NCI-H2107 treated with DMSO at 0.1 percent for 48 hours (cell line): Measurements from ENCODE around the gene LRFN2.
A peak's percentile ranks its signal among the peaks of the same experiment; 100 is the strongest.

Experiments used
- DNase-seq: peaks from one replicate; lab custom pipeline; 2025; ENCODE audit not compliant: unreplicated experiment; lab: John Stamatoyannopoulos, UW

Gene LRFN2

DNA sequence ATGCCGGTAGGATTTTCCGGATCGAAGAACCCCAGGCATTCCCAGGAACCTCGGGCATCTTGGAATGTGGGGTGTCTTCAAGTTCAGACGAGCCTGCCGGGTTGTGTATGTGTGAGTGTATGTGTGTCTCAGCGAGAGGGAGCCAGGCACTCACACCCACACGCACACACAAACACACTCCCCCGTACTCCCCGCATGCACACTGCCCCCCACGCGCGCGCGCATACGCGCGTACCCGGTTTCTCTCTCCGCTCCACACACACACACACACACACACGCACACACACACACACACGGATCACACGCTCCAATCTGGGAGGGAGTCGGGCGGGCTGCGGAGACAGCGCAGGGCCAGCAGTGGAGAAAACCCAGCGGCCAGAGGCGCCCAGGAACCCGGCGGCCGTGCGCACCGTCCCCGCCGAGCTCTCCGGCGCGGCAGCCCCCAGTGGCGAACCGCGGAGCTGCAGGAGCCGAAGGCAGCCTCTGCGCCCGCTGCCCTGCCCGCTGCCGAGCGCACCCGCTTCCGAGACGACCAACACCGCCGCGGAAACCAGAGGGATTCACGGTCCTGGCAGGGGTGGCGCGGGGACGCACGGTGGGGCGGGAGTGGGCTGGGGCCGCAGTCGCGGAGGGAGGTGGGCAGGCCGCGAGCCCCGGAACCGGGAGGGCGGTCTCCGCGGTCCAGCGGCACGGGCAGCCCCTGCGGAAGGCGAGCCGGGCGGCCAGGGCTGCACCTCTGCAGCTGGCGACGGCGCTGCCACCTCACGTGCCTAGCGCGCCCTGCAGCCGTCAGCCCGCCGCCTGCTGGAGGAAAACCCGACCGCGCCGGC lies at the start of gene LRFN2:
LRFN2 (minus strand) TSS at position 125 of the 830 bp plus-strand sequence.
- no peak for DNase-seq

DNA sequence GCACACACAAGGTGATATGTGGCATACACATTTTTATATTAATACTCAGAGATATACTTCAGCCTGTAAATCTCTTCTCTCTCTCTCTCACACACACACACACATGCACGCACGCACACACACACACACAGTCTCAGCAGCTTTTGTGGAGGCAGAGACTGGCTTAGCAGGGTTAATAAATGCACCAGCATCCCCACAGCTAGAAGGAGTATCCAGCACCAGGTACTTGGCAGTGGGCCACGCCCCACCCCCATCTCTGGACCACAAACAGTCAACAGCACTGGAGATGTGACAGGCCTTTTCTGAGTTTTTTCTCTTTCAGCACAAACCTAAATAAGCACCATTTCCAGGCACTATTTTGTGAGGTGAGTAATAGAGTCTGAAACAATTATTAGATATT lies 47.3 kb upstream of the LRFN2 start:
- DNase-seq, result peak; percentile 55

DNA sequence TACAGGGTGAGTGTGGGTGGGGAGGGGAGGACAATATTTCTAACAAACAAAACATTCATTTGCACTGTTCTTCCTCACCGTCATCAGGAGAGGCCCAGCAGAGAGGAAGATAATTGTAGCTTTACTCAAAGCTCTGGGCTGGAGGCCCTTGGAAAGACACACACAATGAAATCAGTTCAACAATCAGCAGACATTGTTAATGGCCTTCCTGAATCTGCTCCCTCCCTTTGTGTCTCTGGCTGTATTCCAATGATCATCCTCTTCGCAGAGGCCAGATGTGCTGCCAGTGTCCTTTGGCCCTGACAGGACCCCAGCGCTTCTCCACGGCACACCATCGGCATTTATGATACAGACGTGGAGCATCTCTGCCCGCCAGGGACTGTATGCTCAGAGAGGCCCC lies 44.6 kb upstream of the LRFN2 start:
- no peak for DNase-seq

DNA sequence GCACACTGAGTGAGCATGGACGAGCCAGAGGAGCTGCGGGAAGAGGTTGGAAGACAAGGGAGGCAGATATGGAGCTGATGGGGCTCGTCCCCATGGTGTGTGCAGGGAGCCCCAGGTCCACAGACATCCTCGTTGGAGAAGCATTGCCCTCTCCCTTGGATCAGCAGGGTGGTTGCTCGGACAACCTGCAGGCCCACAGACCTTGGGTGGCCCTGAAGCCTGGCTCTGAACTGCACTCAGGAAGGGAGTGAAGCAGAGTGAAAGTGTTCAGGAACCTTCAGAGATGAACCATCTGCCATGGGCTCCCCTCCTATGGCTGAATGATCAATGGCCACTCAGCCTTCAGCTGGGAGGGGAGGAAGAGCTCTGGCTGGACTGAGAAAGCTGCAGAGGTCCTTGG lies 43.3 kb upstream of the LRFN2 start:
- DNase-seq, result no peak

DNA sequence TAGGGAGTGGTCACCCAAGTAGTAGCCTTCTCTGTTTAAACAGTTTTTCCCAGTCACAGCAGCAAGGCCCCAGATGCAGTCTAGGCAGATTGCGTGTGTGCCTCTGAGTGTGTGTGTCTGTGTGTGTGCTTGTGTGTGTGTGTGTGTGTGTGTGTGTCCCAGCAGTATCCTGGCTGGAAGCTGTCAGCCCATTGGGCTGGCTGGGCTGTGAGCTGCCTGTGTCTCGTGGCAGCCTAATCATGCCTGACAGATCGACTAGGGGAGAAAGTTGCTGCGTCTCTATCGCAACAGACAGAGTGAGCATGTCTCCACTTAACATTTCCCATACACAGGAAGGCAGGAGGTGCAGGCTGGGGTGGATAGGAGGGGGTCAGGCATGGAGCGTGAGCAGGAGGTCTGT lies 42.9 kb upstream of the LRFN2 start:
- no peak for DNase-seq

DNA sequence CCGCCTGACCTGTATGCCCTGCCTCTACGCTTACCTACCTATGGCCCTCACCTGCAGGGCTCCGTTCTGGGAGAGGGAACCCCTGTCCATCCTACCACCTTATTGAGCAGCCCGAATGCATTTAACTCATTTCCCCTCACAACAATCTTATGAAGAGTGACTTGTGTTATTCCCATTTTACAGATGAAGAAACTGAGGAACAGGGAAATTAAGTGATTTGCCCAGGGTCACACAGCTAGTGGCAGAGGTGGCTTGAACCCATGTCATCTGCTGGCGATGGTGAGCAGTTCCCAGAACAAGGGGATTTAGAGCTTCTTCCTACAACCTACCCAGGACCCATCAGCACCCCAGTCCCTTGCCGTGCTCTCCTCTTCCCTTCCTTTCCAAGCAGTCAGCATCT lies 42.3 kb upstream of the LRFN2 start:
- no peak for DNase-seq

DNA sequence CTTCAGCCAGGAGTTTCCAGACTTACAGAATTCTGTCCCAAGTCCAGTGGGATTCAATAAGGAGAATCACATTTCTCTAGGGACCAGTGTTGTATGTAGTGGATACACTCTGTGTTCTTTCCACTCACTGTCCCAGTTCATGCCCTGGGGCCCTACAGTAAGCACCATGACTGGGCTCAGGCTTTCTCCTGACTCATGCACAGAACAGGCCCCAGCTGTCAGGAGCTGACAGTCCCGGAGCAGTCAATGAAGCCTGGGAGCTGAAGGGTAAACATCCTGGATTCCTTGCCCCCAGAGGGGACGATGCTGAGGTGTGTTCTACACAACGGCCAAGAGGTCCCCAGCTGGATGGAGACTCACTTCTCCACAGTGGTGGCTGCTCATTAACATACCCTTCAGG lies 40.2 kb upstream of the LRFN2 start:
- no peak for DNase-seq

DNA sequence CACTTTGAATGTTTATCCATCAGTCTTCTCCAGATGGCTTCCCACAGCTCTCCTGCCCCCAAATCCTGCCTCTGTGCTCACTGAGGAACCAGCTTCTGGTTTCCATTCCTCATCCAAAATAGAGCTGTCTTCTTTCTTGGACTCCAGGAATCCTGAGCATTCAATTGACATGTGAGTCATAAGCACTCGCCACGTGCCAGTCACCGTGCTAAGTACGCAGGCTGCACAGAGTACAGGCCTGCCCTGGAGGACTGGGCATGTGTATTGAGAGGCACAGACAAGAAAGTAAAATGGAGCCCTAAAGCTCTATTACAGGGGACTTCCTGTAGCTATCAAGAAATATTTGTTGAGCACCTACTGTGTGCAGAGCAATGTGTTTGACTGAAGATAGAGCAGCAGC lies 39.7 kb upstream of the LRFN2 start:
- no peak for DNase-seq

DNA sequence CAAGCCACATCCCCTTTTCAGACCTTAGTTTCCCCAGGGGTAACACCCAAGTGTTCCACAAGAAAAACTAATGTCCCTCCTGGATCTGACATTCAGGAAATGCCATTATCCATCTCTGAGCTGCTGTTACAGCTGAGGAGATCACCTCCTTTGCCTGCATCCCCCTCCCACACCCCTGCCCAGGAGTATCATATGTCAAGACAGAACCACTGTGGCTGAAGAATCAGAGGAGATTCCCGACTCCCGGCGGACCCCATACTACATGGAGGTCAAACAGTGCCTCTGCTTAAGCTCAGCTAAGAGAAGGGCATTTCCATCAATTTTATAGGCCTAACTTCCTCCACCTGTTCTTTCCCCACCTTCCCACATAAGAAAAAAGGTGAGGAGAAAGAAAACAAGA lies 36.8 kb upstream of the LRFN2 start:
- DNase-seq, result no peak

DNA sequence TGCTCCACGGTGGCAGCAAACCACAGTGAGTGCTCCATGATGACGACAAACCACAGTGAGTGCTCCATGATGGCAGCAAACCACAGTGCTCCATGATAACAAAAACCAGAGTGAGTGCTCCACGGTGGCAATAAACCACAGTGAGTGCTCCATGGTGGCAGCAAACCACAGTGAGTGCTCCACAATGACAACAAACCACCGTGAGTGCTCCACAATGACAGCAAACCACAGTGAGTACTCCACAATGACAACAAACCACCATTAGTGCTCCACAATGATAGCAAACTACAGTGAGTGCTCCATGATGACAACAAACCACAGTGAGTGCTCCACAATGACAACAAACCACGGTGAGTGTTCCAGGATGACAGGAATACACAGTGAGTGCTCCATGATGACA lies 36.0 kb upstream of the LRFN2 start:
- DNase-seq, result no peak

DNA sequence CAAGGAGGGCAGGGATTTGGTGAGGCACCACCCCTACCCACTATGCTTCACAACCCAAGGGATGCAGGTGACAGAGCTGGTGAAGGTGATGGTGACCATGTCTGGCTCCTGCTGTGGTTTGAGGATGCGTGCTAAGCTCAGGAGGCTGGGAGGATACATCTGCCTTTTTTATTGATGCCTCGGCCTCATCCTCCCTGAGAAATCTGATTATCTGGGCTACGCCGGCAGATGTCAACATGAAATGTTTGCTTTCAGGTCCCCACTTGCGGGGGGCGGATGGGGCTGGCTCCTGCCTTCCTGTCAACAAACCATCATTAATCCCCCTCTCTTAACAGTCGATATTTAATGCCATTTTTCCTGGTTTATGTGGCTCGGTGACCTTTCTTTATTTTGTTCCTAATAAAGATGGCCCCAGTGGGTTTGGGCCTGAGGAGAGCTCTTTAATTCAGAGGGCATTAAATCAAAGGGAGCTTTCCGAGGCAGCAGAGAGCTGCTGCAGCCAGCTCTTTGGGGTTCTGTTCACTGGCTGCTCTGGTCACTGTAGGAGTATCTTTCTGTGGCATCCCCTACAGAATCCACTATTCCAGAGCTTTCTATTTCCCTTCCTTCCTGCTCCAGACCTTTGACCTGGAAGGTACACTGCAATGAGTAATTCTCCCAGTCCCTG lies 33.5 kb upstream of the LRFN2 start:
- DNase-seq, result no peak

DNA sequence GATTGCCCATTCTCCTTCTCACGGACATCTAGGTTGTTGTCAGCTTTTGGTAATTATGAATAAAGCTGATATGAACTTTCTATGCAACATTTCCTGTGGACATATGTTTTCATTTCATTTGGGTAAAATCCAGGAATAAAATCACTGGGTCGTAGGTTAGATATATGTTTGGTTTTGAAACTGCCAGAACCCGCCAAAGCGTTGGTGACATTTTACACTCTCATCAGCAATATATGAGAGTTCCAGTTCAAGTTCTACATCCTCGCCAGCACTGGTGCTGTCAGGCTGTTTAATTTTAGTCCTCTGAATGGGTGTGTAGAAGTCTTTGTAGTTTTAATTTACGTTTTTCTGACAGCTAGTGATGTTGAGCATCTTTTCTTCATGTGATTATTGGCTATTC lies 27.5 kb upstream of the LRFN2 start:
- DNase-seq, result no peak

DNA sequence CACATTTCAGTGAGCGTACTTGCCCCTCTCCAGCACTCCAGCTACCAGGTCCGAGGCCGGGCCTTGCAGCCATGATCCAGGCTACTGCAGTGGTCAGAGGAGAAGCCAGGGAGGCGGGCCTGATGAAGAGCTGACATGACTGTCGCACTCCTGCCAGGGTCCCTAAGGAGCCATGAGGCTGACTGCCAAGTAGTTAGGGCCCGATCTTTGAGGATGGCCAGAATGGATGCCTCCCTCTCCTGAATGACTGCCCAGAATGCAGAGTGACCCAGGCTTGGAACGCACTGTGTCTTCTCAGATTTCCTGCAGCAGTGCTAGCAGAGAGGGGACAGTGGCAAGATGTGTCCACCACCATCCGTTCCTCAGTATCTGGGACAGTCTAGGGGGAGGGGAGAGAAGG lies 24.7 kb upstream of the LRFN2 start:
- no peak for DNase-seq

DNA sequence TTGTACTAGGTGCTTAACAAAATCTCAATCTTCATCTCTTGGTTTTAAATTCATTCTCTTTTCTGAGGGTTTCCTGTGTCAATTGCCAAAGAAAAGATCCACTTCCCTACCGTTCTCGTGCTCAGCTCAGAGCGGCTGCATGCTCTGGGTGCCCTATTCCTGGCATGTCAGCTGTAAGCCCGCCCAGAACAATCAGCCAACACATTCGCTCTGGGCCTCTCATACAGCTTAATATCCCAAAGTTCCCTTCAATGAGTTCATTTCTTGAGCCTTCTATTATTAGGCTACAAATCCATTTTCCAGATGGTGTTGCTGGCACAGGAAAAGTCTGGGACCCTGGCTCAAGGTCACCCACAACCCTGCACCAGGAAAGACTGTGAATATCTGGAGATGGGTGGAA lies 24.3 kb upstream of the LRFN2 start:
- DNase-seq, result no peak

DNA sequence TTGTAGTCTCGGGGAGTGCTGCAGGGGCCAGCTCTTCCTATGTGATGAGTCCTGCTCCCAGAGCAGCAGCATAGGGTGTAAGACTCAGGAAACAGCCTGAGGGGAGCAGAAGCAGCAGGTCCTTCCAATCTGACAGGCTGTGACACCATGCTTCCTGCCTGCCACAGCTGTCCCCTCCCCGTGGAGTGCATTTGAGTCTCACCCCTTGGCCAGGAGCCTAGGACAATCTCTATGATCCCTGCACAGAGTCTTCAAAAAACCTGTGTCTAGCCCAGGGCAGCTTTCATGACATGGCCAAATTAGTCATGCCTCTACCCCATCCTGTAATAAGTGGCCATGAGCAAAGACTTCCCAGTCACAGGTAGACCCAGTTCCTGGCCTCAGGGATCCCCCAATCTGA lies 23.1 kb upstream of the LRFN2 start:
- DNase-seq, result no peak

DNA sequence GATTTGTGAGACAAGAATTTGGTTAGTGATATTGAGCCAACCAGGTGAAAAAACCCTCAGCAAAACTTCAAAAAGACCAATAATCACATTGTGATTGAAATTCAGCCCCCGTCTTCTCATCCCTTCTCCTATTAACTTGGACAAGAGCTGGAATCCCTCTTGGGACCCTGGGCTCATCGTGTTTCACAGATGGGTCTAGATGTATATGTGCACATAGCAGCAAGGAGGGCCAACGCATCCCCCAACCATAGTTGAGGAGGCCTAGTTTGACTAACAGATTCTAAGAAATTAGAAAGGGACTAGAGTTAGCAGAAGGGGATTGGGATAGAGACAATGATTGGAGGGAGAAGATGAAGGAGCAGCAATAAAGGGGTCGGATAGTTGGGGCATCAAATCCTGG lies 19.8 kb upstream of the LRFN2 start:
- no peak for DNase-seq

DNA sequence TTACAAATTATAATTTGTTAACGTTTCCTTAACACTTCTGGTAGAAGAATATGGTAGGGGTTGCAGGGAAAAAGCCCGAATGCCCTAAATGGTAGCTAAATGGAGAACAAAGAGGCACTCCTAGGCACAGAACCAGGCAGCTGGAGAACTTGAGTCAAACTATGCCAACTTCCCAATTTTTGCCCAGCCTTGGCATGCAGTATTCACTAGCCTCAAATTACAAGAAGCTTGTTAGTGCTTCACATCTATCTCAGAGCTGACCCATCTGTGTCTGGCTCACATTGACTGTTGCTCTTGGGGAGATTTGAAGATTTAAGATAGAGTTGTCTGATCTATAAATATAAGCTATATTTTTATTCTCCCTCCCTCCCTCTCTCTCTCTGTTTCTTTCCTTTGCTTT lies 19.4 kb upstream of the LRFN2 start:
- DNase-seq, result no peak

DNA sequence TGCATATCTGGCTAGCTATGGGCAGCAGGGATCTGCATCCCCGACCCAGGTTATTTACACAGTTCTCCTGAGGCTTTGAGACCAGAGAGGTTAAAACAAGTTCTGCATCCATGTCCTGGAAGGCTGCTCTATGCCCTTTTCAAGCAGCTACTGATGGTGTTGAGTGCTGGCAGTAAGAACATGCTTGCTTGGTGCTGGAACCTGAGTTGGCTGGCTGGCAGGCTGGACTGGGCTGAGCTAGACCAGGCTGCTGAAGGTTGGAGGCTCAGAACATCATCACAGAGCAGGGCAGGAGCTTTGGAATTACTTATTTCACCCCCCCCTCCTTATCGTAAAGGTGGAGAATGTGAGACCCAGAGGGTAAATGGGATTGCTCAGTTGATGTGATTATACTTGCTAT lies 16.9 kb upstream of the LRFN2 start:
- DNase-seq, result no peak

DNA sequence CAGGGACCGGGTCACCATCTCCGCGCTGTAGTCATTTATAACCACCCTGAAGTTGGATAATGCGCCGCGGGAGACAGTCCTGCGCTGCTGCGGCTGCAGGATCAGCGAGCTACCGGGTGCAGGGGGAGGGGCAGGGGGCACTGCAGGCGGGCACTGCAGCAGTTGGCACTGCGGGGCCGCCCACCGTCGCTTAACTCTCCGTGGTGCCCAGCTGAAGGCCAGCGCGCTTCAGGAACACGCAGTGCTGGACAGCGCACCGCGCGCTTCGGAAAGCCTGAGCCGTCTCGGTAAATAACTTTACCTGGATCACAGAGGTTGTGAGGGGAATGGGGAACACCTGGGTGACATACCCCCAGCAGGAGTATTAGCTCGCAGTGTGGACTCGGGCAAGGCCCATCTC lies 12.4 kb upstream of the LRFN2 start:
- DNase-seq, result no peak

DNA sequence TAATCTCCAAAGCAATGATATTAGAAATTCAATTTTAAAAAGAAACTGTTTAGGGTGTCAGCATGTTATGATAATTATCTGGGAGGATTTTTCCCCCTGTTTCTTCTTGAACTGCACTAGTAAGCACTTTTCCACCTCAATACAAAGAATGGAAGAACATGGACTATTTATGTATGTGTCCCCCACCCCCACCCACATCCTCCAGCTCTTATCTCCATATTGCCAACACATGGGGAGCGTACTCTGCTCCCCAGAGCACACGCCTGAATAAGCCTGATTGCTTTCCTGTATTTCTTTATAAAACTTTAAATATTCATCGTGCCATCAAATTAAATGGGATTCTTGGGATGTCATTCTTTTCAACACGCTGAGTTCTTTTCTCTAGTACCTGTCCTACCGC lies 11.4 kb upstream of the LRFN2 start:
- DNase-seq, result no peak

DNA sequence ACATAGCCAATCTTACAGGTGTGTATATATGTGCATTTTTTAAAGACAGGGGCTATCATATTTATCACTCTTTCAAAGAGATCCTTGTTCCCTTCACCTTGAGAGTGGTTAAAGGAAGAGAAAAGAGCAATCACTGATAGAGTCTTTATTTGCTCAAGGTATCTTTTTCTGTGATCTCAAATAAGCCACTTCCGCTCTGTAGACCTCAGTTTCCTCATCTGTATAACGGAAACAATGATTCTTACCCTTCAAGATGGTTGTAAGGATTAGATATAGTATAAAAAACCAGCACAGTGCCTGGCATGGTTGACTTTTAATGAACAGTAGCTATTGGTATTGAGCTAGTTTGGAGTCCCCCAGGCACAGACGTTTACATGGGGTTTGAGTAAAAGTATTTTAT lies 10.1 kb upstream of the LRFN2 start:
- DNase-seq, result no peak

DNA sequence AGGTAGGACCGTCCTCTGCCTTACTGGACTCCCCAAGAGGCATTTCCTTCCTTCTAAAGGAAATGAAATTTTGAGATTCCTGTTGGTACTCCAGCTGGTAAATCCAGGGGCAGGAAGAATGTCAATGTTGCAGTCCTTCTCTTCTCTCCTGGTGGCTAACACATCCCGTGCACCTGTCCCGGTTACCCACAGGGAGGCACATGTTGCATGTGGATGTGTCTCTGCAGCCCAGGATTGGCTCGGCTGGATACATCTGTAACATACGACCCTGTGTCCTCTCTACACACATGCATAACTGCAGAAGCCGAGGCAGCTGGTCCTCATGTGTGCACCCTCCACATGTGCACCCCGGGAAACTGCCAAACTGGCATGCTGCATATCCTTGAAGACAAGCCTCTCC lies 1.3 kb upstream of the LRFN2 start:
- DNase-seq, result no peak

DNA sequence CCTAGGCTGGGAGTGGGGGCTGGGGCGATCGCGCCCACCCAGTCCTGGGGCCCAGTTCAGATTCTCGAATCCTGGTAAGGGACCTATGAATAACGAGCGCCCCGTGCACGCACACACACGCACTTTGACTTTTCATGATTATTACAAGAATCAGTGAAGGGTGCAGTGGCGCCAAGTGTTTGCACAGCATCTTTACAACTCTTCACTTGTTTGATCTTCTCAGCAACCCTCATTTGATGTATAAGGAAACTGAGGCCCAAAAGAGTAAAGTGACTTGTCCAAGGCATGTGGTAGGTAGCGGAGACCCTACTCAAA lies 863 bp upstream of the LRFN2 start:
- DNase-seq, result no peak
